Spleen (tissue), 11 donors: ENCODE results near the gene BIRC6. TPM values are rescaled to one million over a fixed set of nuclear protein-coding genes. Genes with fewer than 3 reads are reported as not detected.
"Not testable (repeated sequence)": the region's sequence is repeated elsewhere in the genome, so short reads cannot be mapped to it uniquely, and the experiment has no call there.

ENCODE experiments used
- DNase-seq: peaks from one replicate; pipeline ENCODE4 v3.0.0-alpha.2; 2020
- H3K27ac ChIP-seq, 8 donors: fragments of 200-600 bp; sonication (generic) in 7 of 8; 1 replicate in 4 of 8; 2 replicates in 4 of 8; pipeline versions ENCODE4 v1.5.0 to v1.8.0; 2016 to 2021; ENCODE audit warnings: inconsistent platforms in 4 of 8, mild to moderate bottlenecking in 4 of 8, moderate library complexity in 1 of 8
- H3K27me3 ChIP-seq, 7 donors: fragments of 200-600 bp; sonication (generic) in 6 of 7; replicated peaks in 1 of 7; 1 replicate in 4 of 7; 2 replicates in 3 of 7; pipeline versions ENCODE4 v1.5.0 to v1.8.0; 2016 to 2021; ENCODE audit warnings: inconsistent platforms in 3 of 7, mild to moderate bottlenecking in 1 of 7
- H3K36me3 ChIP-seq, 6 donors: fragments of 200-600 bp; sonication (generic) in 5 of 6; 1 replicate in 4 of 6; 2 replicates in 2 of 6; pipeline versions ENCODE4 v1.5.0 to v1.8.0; 2016 to 2021; ENCODE audit warnings: inconsistent platforms in 2 of 6
- H3K4me1 ChIP-seq, 6 donors: fragments of 200-600 bp; sonication (generic) in 5 of 6; 1 replicate in 3 of 6; 2 replicates in 3 of 6; pipeline versions ENCODE4 v1.5.0 to v1.8.0; 2016 to 2021; ENCODE audit warnings: inconsistent platforms in 3 of 6
- H3K4me3 ChIP-seq, 8 donors: fragments of 200-600 bp; sonication (generic) in 7 of 8; 1 replicate in 4 of 8; 2 replicates in 4 of 8; pipeline versions ENCODE4 v1.5.0 to v1.8.0; 2016 to 2021; ENCODE audit warnings: inconsistent platforms in 4 of 8, mild to moderate bottlenecking in 4 of 8, moderate library complexity in 2 of 8
- H3K9me3 ChIP-seq, 8 donors: fragments of 200-600 bp; sonication (generic) in 7 of 8; 1 replicate in 4 of 8; 2 replicates in 4 of 8; pipeline versions ENCODE4 v1.5.0 to v1.8.0; 2016 to 2021; ENCODE audit warnings: inconsistent platforms in 4 of 8
- CTCF ChIP-seq, 11 experiments: fragments of 200-600 bp in 7 of 11; fragments of 450-650 bp in 4 of 11; sonication (generic) in 4 of 11; IDR thresholded peaks in 8 of 11; conservative IDR thresholded peaks in 3 of 11; 1 replicate in 7 of 11; 2 replicates in 4 of 11; pipeline versions ENCODE4 v1.4.0 to v1.8.0; 2016 to 2021; ENCODE audit warnings: antibody characterized with exemption in 11 of 11, inconsistent platforms in 4 of 11, mild to moderate bottlenecking in 1 of 11
- POLR2A ChIP-seq, 3 donors: fragments of 450-650 bp; IDR thresholded peaks; one replicate each; pipeline ENCODE4 v1.5.1; 2017; ENCODE audit warnings: antibody characterized with exemption in 3 of 3, mild to moderate bottlenecking in 1 of 3
- POLR2AphosphoS5 ChIP-seq, 3 donors: sonication (generic); formaldehyde crosslinking; IDR thresholded peaks; one replicate each; pipeline ENCODE4 v1.5.1; 2017; ENCODE audit warnings: antibody characterized with exemption in 3 of 3
- WGBS, 5 donors: extraction: QIAGEN DNeasy Blood & Tissue Kit in 3 of 5; methylation state at CpG; one replicate each; pipeline versions ENCODE4 v1.1.5 to v1.1.7; 2013 to 2018; 5-methylcytosine and 5-hydroxymethylcytosine counted together
- intact Hi-C: fragments of 100-400 bp; cut with DNase I; formaldehyde crosslinking; loops from one replicate; pipeline ENCODE4 v1.15.0; 2023; ENCODE audit warnings: low total_unique reads
- polyA plus RNA-seq, 3 donors: library from polyadenylated mRNA; stranded (reverse); fragments of 200-250 nt; gene quantifications; one replicate each; pipeline ENCODE4 v1.2.1, GENCODE V29; 2013
- total RNA-seq, 7 donors: library from RNA; depleted of rRNA in 3 of 7; stranded (reverse); fragments of >200 nt in 3 of 7; fragmentation: NEBNext Ultra II Directional in 4 of 7; extraction: Animal tissue kit (Norgen Biotek cat#: 25700) in 4 of 7; gene quantifications; one replicate each; pipeline versions ENCODE4 v1.1.0 to v1.2.1, GENCODE V29; 2016 to 2021
- donor health status: healthy with polysubstance abuse.
- donor health status: DM: no; HTN: no; CAD: no; lungs with moderate emphysema.
- donor health status: DM: no; HTN: no; CAD: no.
- donor health status: Bipolar disorder and iron deficiency.
- donor health status: healthy.
- donor health status: DM: no; HTN: no; CAD: no.
- donor health status: DM: yes; HTN: yes; CAD: no.

BIRC6 gene
- total and polyA plus RNA-seq, 10 donors: 17.8 to 226 (median 155) TPM

- TF ChIP-seq CTCF (IDR thresholded peaks at IDR 0.05 in 8 of 11, conservative IDR thresholded peaks at IDR 0.05 in 3 of 11) (no peak), POLR2AphosphoS5 (IDR thresholded peaks at IDR 0.05) (no peak), POLR2A (IDR thresholded peaks at IDR 0.05) (no peak)
- Histone ChIP-seq H3K36me3 (peaks cover 0 to 74% (median 7%) of the 10 kb centered on the region in 6 donors), H3K9me3 (no peaks in the 10 kb centered on the region), H3K27ac (no peak overlapping the region), H3K4me3 (no peak overlapping the region), H3K27me3 (no peaks in the 10 kb centered on the region), H3K4me1 (peaks cover 0 to 15% (median 0%) of the 10 kb centered on the region in 6 donors)
- WGBS, 5 donors: 98 to 99% (median 98%) methylated on average over 4 of the region's 4 CpGs
- intact Hi-C loops: no loop called here
- no peak for DNase-seq
These were observed 100.0 kb downstream of the BIRC6 start for GRCh38 chr2:32456808-32457207.

- Histone ChIP-seq H3K27ac (no peak overlapping the region), H3K36me3 (peaks cover 0 to 80% (median 8%) of the 10 kb centered on the region in 6 donors), H3K4me1 (peaks cover 0 to 10% (median 0%) of the 10 kb centered on the region in 6 donors), H3K9me3 (no peaks in the 10 kb centered on the region), H3K4me3 (no peak overlapping the region), H3K27me3 (no peaks in the 10 kb centered on the region)
- TF ChIP-seq POLR2A (IDR thresholded peaks at IDR 0.05) (no peak), CTCF (IDR thresholded peaks at IDR 0.05 in 8 of 11, conservative IDR thresholded peaks at IDR 0.05 in 3 of 11) (no peak), POLR2AphosphoS5 (IDR thresholded peaks at IDR 0.05) (no peak)
- intact Hi-C loops: no loop called here
- no peak for DNase-seq
- WGBS, 5 donors: 96 to 100% (median 98%) methylated on average over 1 of the region's 1 CpG
These were observed 101.0 kb downstream of the BIRC6 start for GRCh38 chr2:32457814-32458213.

GRCh38 chr2:32460861-32461260, 104.0 kb downstream of the BIRC6 start:
- H3K4me3 ChIP-seq, H3K27ac ChIP-seq, H3K4me1 ChIP-seq, H3K27me3 ChIP-seq, intact Hi-C loops, DNase-seq, H3K9me3 ChIP-seq: not testable (repeated sequence)
- peaks cover 0 to 86% (median 38%) of the 10 kb centered on the region in 6 donors for H3K36me3 ChIP-seq
- 94 to 98% (median 97%) methylated on average over 2 of the region's 2 CpGs for WGBS, 5 donors

GRCh38 chr2:32463110-32463509, 106.3 kb downstream of the BIRC6 start:
- Histone ChIP-seq H3K36me3 (peaks cover 3 to 87% (median 50%) of the 10 kb centered on the region in 6 donors), H3K27ac (no peak overlapping the region), H3K9me3 (no peaks in the 10 kb centered on the region), H3K27me3 (no peaks in the 10 kb centered on the region), H3K4me3 (no peak overlapping the region), H3K4me1 (no peaks in the 10 kb centered on the region)
- TF ChIP-seq POLR2A (IDR thresholded peaks at IDR 0.05) (no peak), POLR2AphosphoS5 (IDR thresholded peaks at IDR 0.05) (no peak), CTCF (IDR thresholded peaks at IDR 0.05 in 8 of 11, conservative IDR thresholded peaks at IDR 0.05 in 3 of 11) (no peak)
- intact Hi-C loops: no loop called here
- no peak for DNase-seq
- WGBS, 5 donors: 94 to 96% (median 96%) methylated on average over 4 of the region's 4 CpGs

- Histone ChIP-seq H3K4me3 (no peak overlapping the region), H3K36me3 (peaks cover 3 to 87% (median 58%) of the 10 kb centered on the region in 6 donors), H3K4me1 (no peaks in the 10 kb centered on the region), H3K27me3 (no peaks in the 10 kb centered on the region), H3K9me3 (no peaks in the 10 kb centered on the region), H3K27ac (no peak overlapping the region)
- TF ChIP-seq POLR2A (IDR thresholded peaks at IDR 0.05): no peak
- no peak for TF ChIP-seq POLR2AphosphoS5 (IDR thresholded peaks at IDR 0.05)
- TF ChIP-seq CTCF (IDR thresholded peaks at IDR 0.05 in 8 of 11, conservative IDR thresholded peaks at IDR 0.05 in 3 of 11): no peak
- no peak for DNase-seq
- intact Hi-C loops: no loop called here
- WGBS, 5 donors: 92 to 99% (median 99%) methylated on average over 2 of the region's 2 CpGs
These were observed 107.6 kb downstream of the BIRC6 start for GRCh38 chr2:32464431-32464830.
